Stimulated activated memory B cell treated with anti-CD40 and anti-IgM and Interleukin-4, amounts not matched to agents 10 μg/mL and 1 μg/mL and 100 μg/mL, for 72 hours (primary cell): ENCODE results near the gene SPECC1.
A peak's percentile ranks its signal among the peaks of the same experiment; 100 is the strongest.
"Not testable (repeated sequence)": the region's sequence is repeated elsewhere in the genome, so short reads cannot be mapped to it uniquely, and the experiment has no call there.

Experiments
- ATAC-seq: fragments of 150-1000 bp; cut with Tn5 transposase; 2 replicates; pipeline ENCODE4 v1.10.0; 2021
- H3K27ac Mint-ChIP-seq: one replicate; pipeline ENCODE4 v1.8.0; 2022; ENCODE audit warnings: mild to moderate bottlenecking, mixed read lengths
- H3K27me3 Mint-ChIP-seq: one replicate; pipeline ENCODE4 v1.8.0; 2022; ENCODE audit warnings: mixed read lengths
- H3K36me3 Mint-ChIP-seq: one replicate; pipeline ENCODE4 v1.8.0; 2022; ENCODE audit warnings: mixed read lengths
- H3K4me1 Mint-ChIP-seq: one replicate; pipeline ENCODE4 v1.8.0; 2022; ENCODE audit warnings: mixed read lengths
- H3K4me3 Mint-ChIP-seq: one replicate; pipeline ENCODE4 v1.8.0; 2022; ENCODE audit warnings: mild to moderate bottlenecking, moderate library complexity, mixed read lengths
- H3K9me3 Mint-ChIP-seq: one replicate; pipeline ENCODE4 v1.8.0; 2022; ENCODE audit warnings: mixed read lengths

SPECC1 gene

GRCh38 chr17:20180661-20181060, 171.5 kb downstream of the SPECC1 start:
- H3K4me1 Mint-ChIP-seq: no peaks in the 10 kb centered on the region
- ATAC-seq: no peak
- no peaks in the 10 kb centered on the region for H3K36me3 Mint-ChIP-seq
- no peaks in the 10 kb centered on the region for H3K9me3 Mint-ChIP-seq
- H3K27ac Mint-ChIP-seq: no peak overlapping the region
- H3K4me3 Mint-ChIP-seq: no peak overlapping the region
- no peaks in the 10 kb centered on the region for H3K27me3 Mint-ChIP-seq

GRCh38 chr17:20184181-20184580, 175.0 kb downstream of the SPECC1 start:
- Mint-ChIP-seq H3K27ac (no peak overlapping the region), H3K36me3 (no peaks in the 10 kb centered on the region), H3K4me3 (no peak overlapping the region), H3K27me3 (no peaks in the 10 kb centered on the region), H3K9me3 (no peaks in the 10 kb centered on the region), H3K4me1 (no peaks in the 10 kb centered on the region)
- ATAC-seq: no peak

GRCh38 chr17:20184977-20185619, 175.9 kb downstream of the SPECC1 start:
- ATAC-seq: no peak
- Mint-ChIP-seq H3K27me3 (no peaks in the 10 kb centered on the region), H3K36me3 (no peaks in the 10 kb centered on the region), H3K9me3 (no peaks in the 10 kb centered on the region), H3K27ac (no peak overlapping the region), H3K4me3 (no peak overlapping the region), H3K4me1 (no peaks in the 10 kb centered on the region)

GRCh38 chr17:20187049-20187448, 177.9 kb downstream of the SPECC1 start:
- H3K27ac Mint-ChIP-seq: no peak overlapping the region
- no peaks in the 10 kb centered on the region for H3K9me3 Mint-ChIP-seq
- H3K4me1 Mint-ChIP-seq: no peaks in the 10 kb centered on the region
- ATAC-seq: no peak
- H3K27me3 Mint-ChIP-seq: no peaks in the 10 kb centered on the region
- no peak overlapping the region for H3K4me3 Mint-ChIP-seq
- H3K36me3 Mint-ChIP-seq: no peaks in the 10 kb centered on the region

- Mint-ChIP-seq H3K4me3 (no peak overlapping the region), H3K4me1 (no peaks in the 10 kb centered on the region), H3K36me3 (no peaks in the 10 kb centered on the region), H3K27me3 (no peaks in the 10 kb centered on the region), H3K27ac (no peak overlapping the region), H3K9me3 (no peaks in the 10 kb centered on the region)
- ATAC-seq: no peak
Observed at GRCh38 chr17:20189302-20189701, 180.1 kb downstream of the SPECC1 start.

GRCh38 chr17:20189979-20190378, 180.8 kb downstream of the SPECC1 start:
- H3K27me3 Mint-ChIP-seq: no peaks in the 10 kb centered on the region
- no peak overlapping the region for H3K27ac Mint-ChIP-seq
- no peak overlapping the region for H3K4me3 Mint-ChIP-seq
- H3K9me3 Mint-ChIP-seq: no peaks in the 10 kb centered on the region
- H3K36me3 Mint-ChIP-seq: no peaks in the 10 kb centered on the region
- ATAC-seq: no peak
- H3K4me1 Mint-ChIP-seq: no peaks in the 10 kb centered on the region

- Mint-ChIP-seq H3K4me1 (no peaks in the 10 kb centered on the region), H3K36me3 (no peaks in the 10 kb centered on the region), H3K9me3 (no peaks in the 10 kb centered on the region), H3K4me3 (no peak overlapping the region), H3K27me3 (no peaks in the 10 kb centered on the region), H3K27ac (no peak overlapping the region)
- ATAC-seq: no peak
Observed at GRCh38 chr17:20190605-20191004, 181.4 kb downstream of the SPECC1 start.

GRCh38 chr17:20191056-20191455, 181.9 kb downstream of the SPECC1 start:
- no peak for ATAC-seq
- peaks cover 2% of the 10 kb centered on the region for H3K9me3 Mint-ChIP-seq

GRCh38 chr17:20196286-20196685, 187.1 kb downstream of the SPECC1 start:
- ATAC-seq, H3K4me3 Mint-ChIP-seq, H3K27me3 Mint-ChIP-seq, H3K4me1 Mint-ChIP-seq, H3K36me3 Mint-ChIP-seq, H3K27ac Mint-ChIP-seq, H3K9me3 Mint-ChIP-seq: not testable (repeated sequence)

More at GRCh38 chr17:20191056-20191455, 181.9 kb downstream of the SPECC1 start:
- Mint-ChIP-seq H3K36me3 (no peaks in the 10 kb centered on the region), H3K27ac (no peak overlapping the region), H3K4me3 (no peak overlapping the region), H3K4me1 (no peaks in the 10 kb centered on the region), H3K27me3 (no peaks in the 10 kb centered on the region)

- Mint-ChIP-seq H3K9me3 (peaks cover 9% of the 10 kb centered on the region), H3K36me3 (peaks cover 8% of the 10 kb centered on the region), H3K27me3 (no peaks in the 10 kb centered on the region), H3K4me3 (no peak overlapping the region), H3K27ac (no peak overlapping the region), H3K4me1 (no peaks in the 10 kb centered on the region)
- ATAC-seq: no peak
Observed at GRCh38 chr17:20197272-20197926, 188.2 kb downstream of the SPECC1 start.

GRCh38 chr17:20200016-20200795, 191.0 kb downstream of the SPECC1 start:
- no peak overlapping the region for H3K4me3 Mint-ChIP-seq
- no peak overlapping the region for H3K27ac Mint-ChIP-seq
- peaks cover 6% of the 10 kb centered on the region for H3K4me1 Mint-ChIP-seq
- peaks cover 9% of the 10 kb centered on the region for H3K9me3 Mint-ChIP-seq
- H3K36me3 Mint-ChIP-seq: peaks cover 19% of the 10 kb centered on the region
- ATAC-seq: no peak
- no peaks in the 10 kb centered on the region for H3K27me3 Mint-ChIP-seq

- H3K9me3 Mint-ChIP-seq: peaks cover 7% of the 10 kb centered on the region
- no peak for ATAC-seq
- H3K4me3 Mint-ChIP-seq: no peak overlapping the region
- H3K27me3 Mint-ChIP-seq: no peaks in the 10 kb centered on the region
- H3K4me1 Mint-ChIP-seq: peaks cover 6% of the 10 kb centered on the region
- H3K27ac Mint-ChIP-seq: no peak overlapping the region
- peaks cover 20% of the 10 kb centered on the region for H3K36me3 Mint-ChIP-seq
Observed at GRCh38 chr17:20200865-20201458, 191.8 kb downstream of the SPECC1 start.

GRCh38 chr17:20202141-20202621, 193.0 kb downstream of the SPECC1 start:
- Mint-ChIP-seq H3K4me3 (no peak overlapping the region), H3K4me1 (peaks cover 6% of the 10 kb centered on the region), H3K9me3 (peaks cover 6% of the 10 kb centered on the region), H3K36me3 (peaks cover 20% of the 10 kb centered on the region), H3K27ac (no peak overlapping the region), H3K27me3 (no peaks in the 10 kb centered on the region)
- ATAC-seq: no peak

- H3K9me3 Mint-ChIP-seq: peaks cover 5% of the 10 kb centered on the region
- no peak for ATAC-seq
- no peak overlapping the region for H3K4me3 Mint-ChIP-seq
- H3K27ac Mint-ChIP-seq: no peak overlapping the region
- peaks cover 6% of the 10 kb centered on the region for H3K4me1 Mint-ChIP-seq
- H3K36me3 Mint-ChIP-seq: peaks cover 15% of the 10 kb centered on the region
- H3K27me3 Mint-ChIP-seq: no peaks in the 10 kb centered on the region
Observed at GRCh38 chr17:20203018-20203417, 193.9 kb downstream of the SPECC1 start.

GRCh38 chr17:20203761-20204263, 194.7 kb downstream of the SPECC1 start:
- Mint-ChIP-seq H3K27ac (no peak overlapping the region), H3K4me3 (no peak overlapping the region), H3K27me3 (no peaks in the 10 kb centered on the region), H3K9me3 (peaks cover under 1% of the 10 kb centered on the region), H3K4me1 (peaks cover 6% of the 10 kb centered on the region), H3K36me3 (peaks cover 11% of the 10 kb centered on the region)
- ATAC-seq: peak; percentile 64
